ENCODE results near the gene GPATCH11.
A peak's percentile ranks its signal among the peaks of the same experiment; 100 is the strongest.

GPATCH11 gene

DNA sequence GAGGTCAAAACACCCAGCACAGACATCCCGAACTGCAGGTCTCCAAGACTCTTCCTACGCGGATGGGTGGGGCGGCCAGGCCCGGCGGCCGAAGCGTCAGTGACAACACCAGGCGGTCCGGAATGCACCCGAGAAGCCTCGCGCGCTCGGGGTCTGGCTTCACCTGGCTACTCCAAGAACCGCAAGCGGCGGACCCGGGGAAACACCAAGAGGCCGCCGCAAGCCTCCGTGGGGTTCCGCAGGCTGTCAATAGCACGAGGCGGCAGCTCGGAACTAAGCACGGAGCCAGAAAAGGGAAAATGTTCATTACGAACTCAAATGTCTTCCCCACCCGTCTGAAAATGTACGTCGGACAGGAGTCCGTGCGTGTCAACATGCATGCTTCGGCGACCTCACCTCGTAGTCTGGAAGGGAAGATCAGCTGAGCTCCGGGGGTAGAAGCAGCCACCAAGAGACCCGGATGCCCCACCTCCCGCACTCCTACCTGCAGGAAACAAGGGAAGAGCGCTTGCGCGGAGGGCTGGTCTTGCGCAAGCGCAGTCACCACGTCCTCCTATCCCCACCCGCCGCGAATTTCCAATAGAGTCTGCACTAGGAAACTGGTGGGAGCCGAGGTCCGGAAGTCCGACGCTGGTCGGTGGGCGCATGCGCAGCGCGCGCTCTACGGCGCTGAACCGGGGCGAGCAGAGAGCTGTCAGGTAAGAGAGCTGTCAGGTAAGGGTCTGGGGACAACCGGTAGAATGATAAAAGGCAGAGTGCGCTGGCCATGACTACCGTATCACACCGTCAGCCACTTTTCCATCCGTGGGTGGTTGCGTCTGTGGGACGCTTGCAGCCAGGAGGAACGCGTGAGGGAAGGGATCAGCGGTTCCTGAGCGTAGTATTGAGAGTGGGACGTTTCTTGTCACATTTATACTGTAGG, at the start of gene GPATCH11, which contains the start of gene HEATR5B:
Gene GPATCH11 (plus strand): TSS at position 646 of the 922 bp plus-strand sequence. CDS start 3,864 bp downstream, outside the sequence.
Gene HEATR5B (minus strand): TSS at position 500 of the 922 bp plus-strand sequence. CDS start 958 bp downstream, outside the sequence.
- peak; percentile 97 for DNase-seq

DNA sequence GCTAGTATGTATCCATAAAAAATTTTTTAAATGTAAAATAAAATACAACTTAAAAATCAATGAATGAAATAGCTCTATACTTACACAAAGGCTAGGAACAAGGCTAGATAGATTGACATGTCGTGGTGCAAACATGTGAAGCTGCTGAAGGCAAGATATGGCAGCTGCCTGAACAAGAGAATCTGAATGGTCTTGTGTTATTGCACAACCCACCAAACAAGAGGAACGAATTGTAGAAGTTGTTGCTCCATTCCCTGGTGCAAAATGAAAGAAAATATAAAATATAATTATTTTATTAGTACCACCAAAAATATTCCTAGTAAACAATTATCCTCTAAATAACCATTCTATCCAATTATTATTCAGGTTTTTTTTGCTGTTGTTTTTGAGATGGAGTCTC, 46.5 kb upstream of the GPATCH11 start:
- no peak for DNase-seq

DNA sequence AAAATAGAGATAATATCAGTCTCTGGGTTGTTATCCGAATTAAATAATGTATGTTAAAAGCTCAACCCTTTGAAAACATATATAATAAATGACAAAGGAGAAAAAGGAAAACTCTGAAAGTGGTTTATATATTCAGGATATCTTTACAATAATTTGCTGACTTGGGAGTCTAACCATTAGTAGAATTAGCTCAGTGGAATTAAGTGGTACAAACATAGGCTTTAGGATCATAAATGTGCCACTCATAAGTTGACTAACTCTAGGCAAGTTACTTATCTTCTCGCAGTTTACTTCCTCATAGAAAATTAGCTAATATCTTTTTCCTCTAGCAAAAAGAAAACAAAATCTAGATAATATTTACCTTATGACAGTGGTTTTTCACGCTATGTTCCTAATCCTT, 44.7 kb upstream of the GPATCH11 start:
- no peak for DNase-seq

DNA sequence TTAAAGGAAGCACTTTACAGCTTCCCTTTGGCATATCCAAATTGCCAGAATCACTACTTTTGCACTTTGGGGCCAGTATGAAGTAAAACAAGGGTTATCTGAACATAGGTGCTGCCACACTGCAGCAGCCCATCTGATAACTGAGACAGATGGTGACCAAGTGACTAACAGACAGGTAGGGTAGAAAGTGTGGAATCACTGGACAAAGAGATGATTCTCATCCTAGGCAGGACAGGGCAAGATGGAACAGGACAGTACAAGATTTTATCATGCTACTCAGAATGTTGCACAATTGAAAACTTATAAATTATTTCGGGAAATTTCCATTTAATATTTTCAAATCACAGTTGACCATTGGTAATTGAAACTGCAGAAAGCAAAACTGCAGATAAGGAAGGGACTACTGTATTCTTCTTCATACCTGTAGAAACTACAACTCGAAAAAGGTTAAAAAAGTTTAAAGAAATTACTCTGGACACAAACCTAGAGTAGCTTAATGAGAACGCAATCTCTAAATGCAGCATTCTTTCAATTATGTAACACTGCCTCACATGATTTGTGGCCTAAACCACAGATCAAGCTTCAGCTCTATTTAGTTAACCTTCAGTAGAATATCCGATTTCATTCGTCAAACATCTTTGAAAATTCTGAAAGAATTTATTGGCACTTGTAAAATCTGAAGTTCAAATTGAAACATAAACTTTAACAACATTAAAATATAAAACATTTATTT, 31.6 kb upstream of the GPATCH11 start:
- DNase-seq = no peak

DNA sequence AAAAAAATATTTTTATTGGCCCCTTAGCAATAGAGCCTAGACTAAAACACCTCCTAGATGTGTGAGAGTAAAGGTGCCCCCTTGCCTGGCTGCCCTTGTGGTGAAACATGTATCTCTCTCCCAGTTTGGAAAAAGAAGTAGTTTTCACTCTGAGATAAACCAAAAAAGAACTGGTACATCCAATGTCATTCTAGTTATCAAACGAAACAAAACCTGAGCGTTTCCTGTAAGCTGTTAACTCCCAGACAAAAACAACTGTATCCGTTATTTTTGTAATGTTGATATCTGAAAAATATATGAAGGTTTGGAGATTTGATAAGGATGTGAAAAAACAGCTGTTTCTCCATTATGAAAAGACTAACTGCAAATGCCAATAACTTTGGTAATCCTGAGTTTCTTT, 24.5 kb upstream of the GPATCH11 start:
- DNase-seq = no peak

DNA sequence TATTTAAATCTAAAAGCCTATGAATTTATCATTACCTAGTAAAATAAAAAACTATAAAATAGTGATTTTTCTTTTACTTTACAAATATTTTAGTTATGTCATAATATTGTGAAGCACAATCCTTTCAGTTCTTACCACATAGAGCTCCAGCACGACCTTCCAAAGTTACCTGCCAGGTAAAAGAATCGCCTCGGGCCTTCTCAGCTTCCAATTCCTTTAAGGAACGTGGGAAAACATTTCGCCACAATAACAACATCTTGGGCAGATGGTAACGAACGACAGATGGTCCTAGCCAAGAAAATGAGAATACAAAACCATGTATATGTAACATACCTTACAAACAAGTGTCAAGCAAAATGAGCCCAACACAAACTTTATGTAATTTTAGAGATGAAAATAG, 23.9 kb upstream of the GPATCH11 start:
- DNase-seq = no peak

DNA sequence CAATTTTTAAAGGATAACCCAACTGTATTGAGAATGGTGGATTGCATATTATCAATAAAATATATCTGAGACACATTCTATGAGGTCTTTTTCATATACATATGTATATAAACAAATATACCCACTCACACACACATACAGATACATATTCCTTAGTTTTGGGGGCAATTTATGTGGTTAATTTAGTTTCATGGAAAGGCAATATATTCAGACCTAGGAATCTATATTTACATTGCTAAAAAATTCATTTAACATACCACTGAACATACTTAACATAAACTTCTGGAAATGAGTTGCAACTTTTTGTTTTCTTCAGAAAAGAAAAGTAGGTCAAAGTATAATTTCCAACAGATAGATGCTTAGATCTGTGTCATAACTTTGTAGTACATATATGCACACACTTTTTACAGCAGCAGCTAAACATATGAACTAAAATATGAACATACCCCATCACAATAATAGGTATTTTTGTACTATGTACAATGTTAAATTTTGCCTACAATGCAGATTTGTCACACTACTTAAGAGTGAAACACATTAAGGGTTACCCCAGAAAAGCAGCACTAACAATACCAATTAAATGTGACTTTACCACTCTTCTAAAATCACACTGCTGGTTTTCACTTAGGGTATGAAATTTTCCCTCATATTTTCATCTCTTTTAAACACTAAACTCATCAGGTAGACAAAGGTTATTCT, 23.2 kb upstream of the GPATCH11 start:
- DNase-seq = no peak

DNA sequence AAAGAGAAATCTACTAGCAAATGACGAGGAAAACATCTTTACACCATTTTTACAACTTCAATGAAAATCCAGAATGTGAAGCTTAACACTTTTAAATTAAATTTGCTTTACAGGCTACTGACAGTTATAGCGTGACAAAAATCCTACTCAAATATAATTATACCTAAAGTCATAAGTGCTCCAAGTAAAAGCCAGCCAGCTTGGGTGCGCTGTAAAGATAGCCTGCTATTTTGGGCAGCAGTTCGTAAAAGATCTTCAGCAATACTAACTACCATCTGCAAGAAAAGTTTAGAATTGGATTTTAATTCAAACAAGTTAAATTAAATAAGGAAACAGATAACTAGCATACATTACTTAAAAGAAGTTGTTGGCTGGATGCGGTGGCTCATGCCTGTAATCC, 22.5 kb upstream of the GPATCH11 start:
- DNase-seq = no peak

DNA sequence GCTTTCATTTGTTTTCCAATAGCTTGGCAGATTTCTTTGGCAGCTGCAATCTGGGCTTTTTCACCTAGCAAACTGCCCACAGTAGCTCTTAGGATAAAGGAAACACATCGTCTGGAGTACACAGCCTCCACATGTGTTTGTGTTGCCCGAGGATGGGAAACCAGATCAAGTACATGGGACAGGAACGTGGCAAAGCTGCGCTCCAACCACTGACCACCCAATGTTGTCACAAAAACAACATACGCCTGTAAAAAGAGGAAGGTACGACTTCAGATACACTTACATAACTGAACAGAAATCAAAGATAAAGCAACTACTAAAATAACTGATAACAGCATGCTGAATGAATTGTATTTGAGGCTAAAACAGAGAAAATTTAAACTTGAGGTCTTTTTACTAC, 15.6 kb upstream of the GPATCH11 start:
- no peak for DNase-seq

DNA sequence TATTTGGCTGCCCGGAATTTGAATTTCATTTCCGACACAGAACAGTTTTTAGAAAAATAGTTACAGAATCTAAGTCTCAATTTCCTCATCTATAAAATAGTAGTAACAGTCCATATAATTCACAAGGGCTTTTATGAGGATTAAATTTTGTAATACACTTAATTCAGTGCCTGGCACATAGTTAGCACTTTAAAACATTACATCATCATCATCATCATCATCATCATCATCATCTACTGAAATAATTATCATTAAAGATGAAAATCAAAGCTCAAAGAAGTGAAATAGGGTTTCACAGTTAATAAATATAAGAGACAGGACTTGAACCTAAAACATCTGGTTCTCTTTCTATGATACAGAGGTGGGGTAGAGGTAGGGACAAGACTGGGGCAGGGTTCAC, 13.4 kb upstream of the GPATCH11 start:
- no peak for DNase-seq

DNA sequence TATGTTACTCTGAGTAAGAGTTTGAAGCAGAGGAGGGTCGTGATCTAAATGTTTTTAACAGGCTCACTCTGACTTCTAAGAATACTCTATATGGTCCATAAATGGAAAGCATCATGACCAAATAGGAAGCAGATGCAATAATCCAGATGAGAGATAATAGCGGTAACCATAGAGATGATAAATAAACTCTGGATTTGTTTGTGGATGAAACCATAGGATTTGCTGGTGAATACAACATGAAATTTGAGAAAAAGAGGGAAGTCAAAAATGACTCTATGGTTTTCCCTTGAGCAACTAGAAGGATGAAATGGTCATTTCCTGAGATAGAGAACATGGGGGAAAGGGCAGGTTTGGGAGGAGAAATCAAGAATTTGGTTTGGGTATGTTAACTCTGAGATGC, 4.1 kb upstream of the GPATCH11 start:
- no peak for DNase-seq

DNA sequence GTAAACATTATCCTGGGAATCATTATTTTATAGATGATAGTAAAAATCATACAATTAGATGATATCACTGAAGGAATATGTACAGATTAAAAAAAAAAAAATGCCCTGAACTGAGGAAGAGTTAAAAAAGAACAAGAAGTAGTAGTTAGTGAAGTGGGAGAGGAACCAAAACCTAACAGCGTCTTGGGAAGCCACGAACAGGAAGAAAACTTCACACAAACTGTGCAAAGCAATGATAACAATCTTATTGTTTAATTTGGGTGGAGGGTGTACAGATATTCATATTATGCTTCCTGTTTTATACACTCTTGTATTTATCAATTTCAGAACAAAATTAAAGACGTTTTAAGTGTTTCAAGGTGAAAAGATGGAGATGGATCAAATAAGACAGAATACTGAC, 3.6 kb upstream of the GPATCH11 start:
- DNase-seq = no peak

DNA sequence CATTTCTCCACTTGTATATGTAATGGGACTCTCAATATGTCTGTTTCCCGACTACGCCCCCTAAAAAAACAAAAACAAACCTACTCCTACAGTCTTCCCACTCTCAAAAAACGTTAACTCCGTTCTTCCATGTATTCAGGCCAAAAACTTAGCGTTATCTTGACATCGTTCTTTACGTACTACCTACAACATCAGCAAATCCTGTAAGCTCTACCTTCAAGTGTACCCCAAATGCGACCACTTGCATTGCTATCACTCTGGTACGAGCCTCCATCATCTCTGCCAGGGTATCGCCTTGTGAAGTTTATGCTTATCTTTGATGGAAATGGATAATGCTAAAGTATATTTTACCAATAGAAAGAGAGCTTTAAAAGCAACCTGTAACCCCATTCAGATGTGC, 479 bp downstream of the GPATCH11 start:
- no peak for DNase-seq

DNA sequence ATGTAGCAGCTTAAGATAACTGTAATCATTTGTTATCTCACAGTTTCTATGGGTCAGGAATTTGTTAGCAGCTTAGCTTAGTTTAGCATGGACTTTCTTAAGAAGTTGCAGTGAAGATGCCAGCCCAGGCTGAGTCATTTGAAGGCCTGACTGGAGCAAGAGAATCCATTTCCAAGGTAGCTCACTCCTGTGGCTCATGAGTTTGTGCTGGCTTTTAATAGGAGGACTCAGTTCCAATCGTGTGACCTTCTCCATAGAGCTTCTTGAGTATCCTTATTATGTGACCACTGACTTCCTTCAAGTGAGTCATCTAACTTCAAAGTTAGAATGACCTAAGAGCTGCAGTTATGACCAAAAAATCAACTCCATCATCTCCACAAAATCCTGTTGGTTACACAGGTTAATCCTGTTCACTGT, 1.4 kb downstream of the GPATCH11 start:
- DNase-seq = peak; percentile 31

DNA sequence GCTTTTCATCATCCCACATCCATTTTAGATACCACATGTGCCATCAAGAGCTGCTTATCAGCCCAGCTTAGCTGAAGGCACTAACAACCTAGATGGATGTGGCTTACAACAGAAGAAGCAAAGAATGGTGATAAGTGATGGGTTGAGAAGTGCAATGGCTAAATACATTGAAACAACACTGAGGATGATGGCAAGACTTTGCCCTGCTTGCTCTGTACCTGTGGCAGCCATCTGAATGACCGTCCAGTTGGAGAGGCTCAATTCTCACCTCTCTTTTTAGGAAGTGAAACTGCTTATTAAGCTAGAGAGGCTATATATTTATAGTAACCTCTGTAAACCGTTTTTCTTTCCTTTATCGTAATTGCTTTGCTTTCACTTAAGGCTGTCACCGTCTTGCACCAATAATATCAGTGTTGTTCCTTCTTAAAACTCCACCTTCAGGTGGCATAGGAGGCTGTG, 5.7 kb downstream of the GPATCH11 start:
- no peak for DNase-seq

DNA sequence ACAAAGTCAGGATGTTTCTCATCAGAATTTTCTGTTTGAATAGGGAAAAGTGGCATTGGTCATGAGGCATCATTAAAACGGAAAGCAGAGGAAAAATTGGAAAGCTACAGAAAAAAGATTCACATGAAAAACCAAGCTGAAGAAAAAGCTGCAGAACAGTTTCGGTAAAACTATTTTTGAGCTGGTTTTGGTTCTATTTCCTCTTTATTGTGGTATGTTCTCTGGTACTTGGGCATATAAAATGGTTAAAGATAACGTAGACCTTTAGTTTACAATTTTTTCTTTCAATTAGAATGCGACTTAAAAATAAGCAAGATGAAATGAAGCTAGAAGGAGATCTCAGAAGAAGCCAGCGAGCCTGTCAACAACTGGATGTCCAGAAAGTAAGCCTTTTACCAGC, 7.6 kb downstream of the GPATCH11 start:
- DNase-seq = no peak

DNA sequence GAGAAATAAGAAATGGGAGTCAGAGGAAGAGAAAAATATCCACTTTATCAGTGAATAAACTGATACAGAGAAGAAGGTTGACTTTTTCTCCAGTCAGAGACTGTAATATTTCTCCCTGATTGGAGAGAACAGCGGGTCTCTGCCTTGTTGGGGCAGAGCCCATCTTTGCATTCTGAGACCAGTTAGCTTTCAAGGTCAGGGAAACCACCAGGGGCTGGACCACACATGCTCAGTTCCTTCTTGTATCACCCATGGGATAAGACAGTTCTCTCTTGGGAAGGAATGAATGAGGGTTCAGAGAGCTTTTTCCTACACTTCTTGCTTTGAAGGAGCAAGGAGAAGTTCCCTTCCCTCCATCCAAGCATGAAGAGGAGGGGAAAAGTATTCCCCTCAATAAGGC, 12.2 kb downstream of the GPATCH11 start:
- DNase-seq = no peak

DNA sequence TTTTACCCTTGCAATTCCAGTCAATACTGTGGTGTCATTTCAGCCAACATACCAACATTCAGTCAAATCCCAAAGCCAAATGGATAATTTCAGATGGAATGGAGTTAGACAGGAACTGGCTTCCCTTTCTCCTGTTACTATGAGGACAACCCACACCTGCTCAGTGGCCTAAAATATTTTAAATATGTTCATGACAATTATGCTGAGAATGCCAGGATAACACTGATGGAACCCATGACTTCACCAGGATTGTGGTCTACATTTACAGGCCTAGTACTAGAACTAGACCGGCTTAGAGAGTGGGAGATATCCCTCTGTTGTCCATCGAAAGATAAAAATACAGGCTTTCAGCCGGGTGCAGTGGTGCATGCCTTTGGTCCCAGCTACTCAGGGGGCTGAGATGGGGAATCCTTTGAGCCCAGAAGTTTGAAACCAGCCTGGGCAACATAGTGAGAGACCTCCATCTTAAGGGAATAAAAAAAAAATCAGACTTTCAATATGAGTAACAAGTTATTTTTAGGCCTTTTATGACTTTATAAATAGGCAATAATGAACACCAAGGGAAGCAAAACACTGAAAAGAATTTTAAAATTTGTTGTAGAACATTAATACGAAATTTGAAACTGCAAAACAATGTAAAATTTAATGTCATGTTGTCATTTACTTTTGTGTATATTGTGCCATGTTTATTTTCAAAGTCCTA, 14.2 kb downstream of the GPATCH11 start:
- peak; percentile 3 for DNase-seq

DNA sequence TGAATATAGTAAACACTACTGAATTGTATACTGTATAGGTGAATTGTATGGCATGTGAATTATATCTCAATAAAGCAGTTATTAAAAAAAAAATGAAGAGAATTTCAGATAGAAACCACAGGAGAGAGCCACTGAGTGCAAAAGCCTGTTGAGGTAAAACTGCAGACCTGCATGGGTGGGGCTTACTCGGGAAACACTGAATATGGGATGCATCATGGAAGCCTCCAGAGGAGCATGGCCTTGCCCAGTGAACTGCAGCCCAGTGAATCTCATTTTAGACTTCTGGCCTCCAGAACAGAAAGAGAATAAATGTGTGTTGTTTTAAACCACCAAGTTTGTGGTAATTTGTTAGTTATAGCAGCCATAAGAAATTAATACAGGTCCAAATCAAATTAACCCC, 15.7 kb downstream of the GPATCH11 start:
- no peak for DNase-seq

DNA sequence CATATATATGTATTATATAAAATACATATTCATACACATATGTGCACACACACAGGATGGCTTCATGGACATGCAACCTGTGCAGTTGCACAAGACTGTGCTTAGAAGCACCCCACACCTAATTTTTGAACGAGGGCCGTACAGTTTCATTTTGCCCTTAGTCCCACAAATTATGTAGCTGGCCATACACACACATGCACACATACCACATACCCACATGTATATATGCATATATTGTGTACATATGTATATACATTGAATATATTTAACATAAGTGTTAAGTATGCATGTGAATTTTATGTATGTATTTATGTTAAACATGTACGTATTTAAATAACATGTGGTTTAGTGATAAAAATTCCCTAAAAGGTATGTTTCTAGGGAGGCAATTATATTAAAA, 18.3 kb downstream of the GPATCH11 start:
- DNase-seq = no peak

DNA sequence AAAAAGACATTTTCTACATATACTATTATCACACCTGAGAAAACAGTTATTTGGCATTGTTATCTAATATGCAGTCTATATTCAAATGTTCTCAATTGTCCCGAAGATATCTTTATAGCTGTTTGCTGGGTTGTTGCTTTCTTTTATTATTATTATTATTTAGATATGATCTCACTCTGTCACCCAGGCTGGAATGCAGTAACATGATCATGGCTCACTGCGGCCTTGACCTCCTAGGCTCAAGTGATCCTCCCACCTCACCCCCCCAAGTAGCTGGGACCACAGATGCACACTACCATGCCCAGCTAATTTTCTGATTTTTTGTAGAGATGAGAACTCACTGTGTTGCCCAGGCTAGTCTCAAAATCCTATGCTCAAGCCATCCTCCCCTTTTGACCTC, 19.9 kb downstream of the GPATCH11 start:
- DNase-seq = no peak

DNA sequence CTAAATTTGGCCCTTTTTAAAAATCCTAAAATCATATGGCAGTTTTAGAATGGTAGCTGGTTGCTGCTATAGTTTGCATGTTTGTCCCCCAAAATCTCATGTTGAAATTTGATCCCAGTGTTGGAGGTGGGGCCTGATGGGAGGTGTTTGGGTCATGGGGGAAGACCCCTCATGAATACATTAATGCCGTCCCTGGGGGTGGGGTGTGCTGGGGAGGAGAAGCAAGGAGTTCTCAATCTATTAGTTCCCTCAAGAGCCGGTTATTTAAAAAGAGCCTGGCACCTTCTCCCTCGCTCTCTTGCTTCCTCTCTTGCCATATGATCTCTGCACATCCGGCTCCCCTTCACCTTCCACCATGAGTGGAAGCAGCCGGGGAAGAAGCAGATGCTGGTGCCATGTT, 20.8 kb downstream of the GPATCH11 start:
- no peak for DNase-seq

DNA sequence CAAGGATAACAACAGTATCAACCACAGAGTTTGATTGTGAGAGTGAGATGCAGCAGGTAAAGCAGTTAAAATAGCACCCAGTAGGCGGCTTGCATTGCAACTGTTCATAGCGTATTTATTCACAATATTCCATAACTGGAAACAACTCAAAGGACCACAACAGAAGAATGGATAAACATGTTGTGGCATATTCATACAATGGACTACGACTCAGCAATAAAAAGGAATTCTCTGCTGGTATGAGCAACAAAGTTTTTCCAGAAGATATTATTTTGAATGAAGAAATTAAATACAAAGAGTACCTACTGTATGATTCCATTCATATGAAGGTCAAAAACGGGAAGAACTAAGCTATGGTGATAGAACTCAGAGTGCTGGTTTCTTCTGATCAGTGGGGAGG, 25.2 kb downstream of the GPATCH11 start:
- DNase-seq = no peak
